Measurements from ENCODE around the gene MADCAM1. TPM values are rescaled to one million over a fixed set of nuclear protein-coding genes. Genes with fewer than 3 reads are reported as not detected.

MADCAM1 gene
- total RNA-seq, 5 donors from 2014 or later (not counting 1 experiment from before 2014, with no cell fraction given), result 0.40 to 1.6 (median 1.4) TPM

DNA sequence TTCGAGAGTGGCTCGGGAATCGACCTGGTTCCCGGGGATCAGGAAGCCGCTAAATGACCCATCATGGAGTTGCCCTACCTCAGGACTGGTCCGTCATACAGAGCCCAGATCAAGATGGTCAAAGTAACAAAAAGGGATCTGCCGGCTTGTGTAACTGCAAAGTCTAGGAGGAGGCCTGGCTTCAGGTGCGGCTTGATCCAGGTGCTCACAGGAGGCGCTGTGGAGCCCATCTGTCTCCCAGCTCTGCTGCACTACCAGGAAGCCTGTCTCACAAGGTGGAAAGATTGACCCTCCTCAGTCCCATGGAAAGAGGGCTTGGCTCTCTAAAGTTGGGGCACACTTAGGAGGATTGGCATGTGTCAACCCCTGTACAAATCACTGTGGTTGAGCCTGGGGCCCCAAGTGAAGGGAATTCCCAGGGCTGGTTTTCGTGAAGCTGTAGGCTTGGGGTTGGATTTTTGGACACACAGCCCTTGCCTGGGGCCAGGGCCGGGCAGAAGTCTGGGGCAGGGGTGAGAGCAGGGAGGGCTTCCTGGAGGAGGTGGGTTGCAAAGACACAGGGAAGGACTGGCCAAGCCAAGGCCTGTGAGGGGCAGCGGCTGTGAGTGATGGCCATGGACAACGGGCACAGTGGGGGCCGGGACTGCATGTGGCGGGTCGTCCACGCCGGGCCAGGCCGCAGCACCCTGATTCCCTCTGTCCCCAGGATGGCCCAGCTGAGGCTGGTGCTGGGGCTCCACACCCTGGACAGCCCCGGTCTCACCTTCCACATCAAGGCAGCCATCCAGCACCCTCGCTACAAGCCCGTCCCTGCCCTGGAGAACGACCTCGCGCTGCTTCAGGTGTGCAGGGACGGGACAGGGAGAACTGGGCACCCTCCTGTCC, 51.8 kb downstream of the MADCAM1 start:
- no peak overlapping the region for H3K27ac ChIP-seq (ENCODE audit: low read length)
- Mint-ChIP-seq H3K4me3 (no peak overlapping the region), H3K36me3 (peaks cover 7% of the 10 kb centered on the region), H3K27me3 (no peaks in the 10 kb centered on the region), H3K4me1 (peaks cover 22 to 34% (median 24%) of the 10 kb centered on the region in 3 donors), H3K9me3 (no peaks in the 10 kb centered on the region), H3K27ac (peak overlapping the region in 1 of 2 donors; percentile 28)
- H3K4me3 ChIP-seq (ENCODE audit: control insufficient read depth in 1 of 2, extremely low read depth in 1 of 2, low read length in 1 of 2), result no peak overlapping the region
- H3K27me3 ChIP-seq (replicated peaks in 1 of 2; ENCODE audit: control insufficient read depth in 2 of 2, extremely low read depth in 1 of 2, insufficient read depth in 2 of 2, low read length in 1 of 2), result no peaks in the 10 kb centered on the region
- no peaks in the 10 kb centered on the region for H3K9me3 ChIP-seq
- peaks cover 9 to 52% of the 10 kb centered on the region in 2 experiments for H3K4me1 ChIP-seq (ENCODE audit: control insufficient read depth in 1 of 2, extremely low read depth in 1 of 2, insufficient read depth in 2 of 2, low read length in 2 of 2)
- H3K36me3 ChIP-seq (ENCODE audit: control insufficient read depth in 2 of 2, extremely low read depth in 1 of 2, insufficient read depth in 1 of 2, low read length in 1 of 2), result peaks cover 4 to 23% of the 10 kb centered on the region in 2 donors
- DNase-seq (no peak), ATAC-seq (replicated peaks in 1 of 4) (no peak)
- POLR2A ChIA-PET, result interaction anchor here in 1 of 2 donors (0.5 kb wide), 1 partner anchor 1284 kb away, joined by 4 read pairs; no protein-coding TSS in a partner anchor
- WGBS (ENCODE audit: insufficient coverage), result 92% methylated on average over 24 of the region's 26 CpGs
- CTCF ChIA-PET, result no interaction called here

DNA sequence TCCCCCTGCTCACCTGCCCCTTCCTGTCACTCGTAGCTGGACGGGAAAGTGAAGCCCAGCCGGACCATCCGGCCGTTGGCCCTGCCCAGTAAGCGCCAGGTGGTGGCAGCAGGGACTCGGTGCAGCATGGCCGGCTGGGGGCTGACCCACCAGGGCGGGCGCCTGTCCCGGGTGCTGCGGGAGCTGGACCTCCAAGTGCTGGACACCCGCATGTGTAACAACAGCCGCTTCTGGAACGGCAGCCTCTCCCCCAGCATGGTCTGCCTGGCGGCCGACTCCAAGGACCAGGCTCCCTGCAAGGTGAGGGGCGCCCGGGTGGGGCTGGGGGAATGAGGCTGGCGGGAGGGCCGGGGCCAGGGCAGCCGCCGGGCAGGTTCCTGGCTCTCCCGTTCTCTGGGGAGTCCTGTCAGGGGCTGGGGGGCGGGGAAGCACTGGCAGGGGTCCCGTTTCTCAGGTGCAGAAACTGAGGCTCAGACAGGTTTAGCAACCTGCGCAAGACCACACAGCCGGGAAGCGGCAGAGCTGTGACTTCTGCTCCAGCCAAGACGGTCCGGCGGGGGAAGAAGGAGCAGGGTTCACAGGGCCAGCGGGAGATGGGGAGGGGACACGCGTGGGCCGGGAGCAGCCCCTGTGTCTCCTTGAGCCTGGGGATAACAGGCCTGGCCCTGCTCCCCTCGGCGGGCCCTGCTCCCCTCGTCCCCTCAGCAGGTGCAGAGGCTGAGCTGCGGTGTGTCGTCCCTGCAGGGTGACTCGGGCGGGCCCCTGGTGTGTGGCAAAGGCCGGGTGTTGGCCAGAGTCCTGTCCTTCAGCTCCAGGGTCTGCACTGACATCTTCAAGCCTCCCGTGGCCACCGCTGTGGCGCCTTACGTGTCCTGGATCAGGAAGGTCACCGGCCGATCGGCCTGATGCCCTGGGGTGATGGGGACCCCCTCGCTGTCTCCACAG, 52.9 kb downstream of the MADCAM1 start:
- no peaks in the 10 kb centered on the region for H3K9me3 Mint-ChIP-seq
- DNase-seq, result no peak
- no peak overlapping the region for H3K4me3 Mint-ChIP-seq
- peaks cover 4 to 23% of the 10 kb centered on the region in 2 donors for H3K36me3 ChIP-seq (ENCODE audit: control insufficient read depth in 2 of 2, extremely low read depth in 1 of 2, insufficient read depth in 1 of 2, low read length in 1 of 2)
- H3K9me3 ChIP-seq, result no peaks in the 10 kb centered on the region
- ChIA-PET CTCF (no interaction called here), POLR2A (no interaction called here)
- no peak overlapping the region for H3K27ac ChIP-seq (ENCODE audit: low read length)
- 93% methylated on average over 42 of the region's 52 CpGs for WGBS (ENCODE audit: insufficient coverage)
- H3K27ac Mint-ChIP-seq, result no peak overlapping the region
- H3K27me3 Mint-ChIP-seq, result no peaks in the 10 kb centered on the region
- H3K4me3 ChIP-seq (ENCODE audit: control insufficient read depth in 1 of 2, extremely low read depth in 1 of 2, low read length in 1 of 2), result no peak overlapping the region
- H3K4me1 ChIP-seq (ENCODE audit: control insufficient read depth in 1 of 2, extremely low read depth in 1 of 2, insufficient read depth in 2 of 2, low read length in 2 of 2), result peaks cover 3 to 41% of the 10 kb centered on the region in 2 experiments
- H3K4me1 Mint-ChIP-seq, result peaks cover 11 to 25% (median 14%) of the 10 kb centered on the region in 3 donors
- H3K36me3 Mint-ChIP-seq, result peaks cover 7% of the 10 kb centered on the region
- no peaks in the 10 kb centered on the region for H3K27me3 ChIP-seq (replicated peaks in 1 of 2; ENCODE audit: control insufficient read depth in 2 of 2, extremely low read depth in 1 of 2, insufficient read depth in 2 of 2, low read length in 1 of 2)
- ATAC-seq (replicated peaks in 1 of 4), result no peak

DNA sequence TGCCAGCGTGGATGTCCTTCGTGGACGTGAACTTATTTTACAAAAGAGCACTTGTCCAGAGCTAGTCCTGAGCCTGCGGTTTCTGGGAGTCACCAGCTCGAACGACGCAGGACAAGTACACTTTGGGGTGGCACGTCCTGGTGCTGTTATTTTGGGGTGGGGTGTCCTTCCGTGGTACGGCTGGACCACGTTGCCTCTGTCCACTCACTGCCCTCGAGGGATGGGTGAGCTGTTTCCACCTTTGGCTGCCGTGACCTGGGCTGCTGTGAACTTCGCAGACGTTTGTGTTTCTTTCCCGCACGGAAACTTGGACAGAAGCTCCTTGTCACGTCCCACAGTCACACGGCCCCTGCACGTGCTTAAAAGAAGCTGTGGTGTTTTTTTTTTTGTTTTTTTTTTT, 58.5 kb downstream of the MADCAM1 start:
- no peaks in the 10 kb centered on the region for H3K36me3 Mint-ChIP-seq
- no peaks in the 10 kb centered on the region for H3K9me3 ChIP-seq
- CTCF ChIA-PET, result no interaction called here

More for the DNA sequence above, 58.5 kb downstream of the MADCAM1 start:
- POLR2A ChIA-PET, result interaction anchor here (0.6 to 0.7 kb wide), 2 partner anchors 11 to 39 kb away, joined by 6 to 12 read pairs; no protein-coding TSS in a partner anchor
- Mint-ChIP-seq H3K4me3 (no peak overlapping the region), H3K9me3 (no peaks in the 10 kb centered on the region), H3K27me3 (no peaks in the 10 kb centered on the region), H3K27ac (no peak overlapping the region), H3K4me1 (peaks cover 2 to 6% (median 3%) of the 10 kb centered on the region in 3 donors)
- Histone ChIP-seq H3K27me3 (replicated peaks in 1 of 2; ENCODE audit: control insufficient read depth in 2 of 2, extremely low read depth in 1 of 2, insufficient read depth in 2 of 2, low read length in 1 of 2) (no peaks in the 10 kb centered on the region), H3K36me3 (ENCODE audit: control insufficient read depth in 2 of 2, extremely low read depth in 1 of 2, insufficient read depth in 1 of 2, low read length in 1 of 2) (peaks cover 0 to 1% of the 10 kb centered on the region in 2 donors), H3K4me3 (ENCODE audit: control insufficient read depth in 1 of 2, extremely low read depth in 1 of 2, low read length in 1 of 2) (no peak overlapping the region), H3K27ac (ENCODE audit: low read length) (no peak overlapping the region), H3K4me1 (ENCODE audit: control insufficient read depth in 1 of 2, extremely low read depth in 1 of 2, insufficient read depth in 2 of 2, low read length in 2 of 2) (peaks cover 0 to 12% of the 10 kb centered on the region in 2 experiments)
- WGBS (ENCODE audit: insufficient coverage), result 88% methylated on average over 8 of the region's 20 CpGs
- ATAC-seq (replicated peaks in 1 of 4) (no peak), DNase-seq (no peak)

Other genes starting within 250 kb of the MADCAM1 start
- 1 to 10 TPM in 3 of 5 donors, under 1 TPM in 2; 0.23 to 2.3 (median 1.1) TPM for gene PLPP2, start 205.1 kb upstream of the MADCAM1 start, total RNA-seq
- gene MIER2, start 151.7 kb upstream of the MADCAM1 start, total RNA-seq, result 10 to 100 TPM; 13.1 to 23.2 (median 18.0) TPM
- under 1 TPM in 1 of 5 donors, not detected in 4; 0.06 TPM for gene C2CD4C, start 87.3 kb upstream of the MADCAM1 start, total RNA-seq
- 1 to 10 TPM in 4 of 5 donors, under 1 TPM in 1; 0.66 to 4.4 (median 3.4) TPM for gene SHC2, start 35.5 kb upstream of the MADCAM1 start, total RNA-seq
- gene TPGS1, start 11.0 kb downstream of the MADCAM1 start, total RNA-seq, result 10 to 100 TPM; 22.2 to 44.4 (median 39.4) TPM
- 10 to 100 TPM; 35.4 to 52.6 (median 51.3) TPM for gene CDC34, start 35.3 kb downstream of the MADCAM1 start, total RNA-seq
- 10 to 100 TPM; 66.2 to 91.0 (median 78.6) TPM for gene GZMM, start 47.6 kb downstream of the MADCAM1 start, total RNA-seq
- 100 to 1,000 TPM in 4 of 5 donors, 10 to 100 TPM in 1; 89.3 to 165 (median 152) TPM for gene BSG, start 76.1 kb downstream of the MADCAM1 start, total RNA-seq
- 1 to 10 TPM in 4 of 5 donors, under 1 TPM in 1; 0.93 to 4.4 (median 3.6) TPM for gene HCN2, start 93.4 kb downstream of the MADCAM1 start, total RNA-seq
- 100 to 1,000 TPM in 3 of 5 donors, 10 to 100 TPM in 2; 61.3 to 118 (median 103) TPM for gene POLRMT, start 137.1 kb downstream of the MADCAM1 start, total RNA-seq
- gene FGF22, start 143.4 kb downstream of the MADCAM1 start, total RNA-seq, result 1 to 10 TPM in 3 of 5 donors, under 1 TPM in 2; 0.35 to 3.9 (median 2.8) TPM
- 100 to 1,000 TPM in 4 of 5 donors, 10 to 100 TPM in 1; 98.8 to 139 (median 118) TPM for gene RNF126, start 166.7 kb downstream of the MADCAM1 start, total RNA-seq
- 1 to 10 TPM; 2.0 to 5.3 (median 4.1) TPM for gene FSTL3, start 179.9 kb downstream of the MADCAM1 start, total RNA-seq
- gene PRSS57, start 199.0 kb downstream of the MADCAM1 start, total RNA-seq, result 1 to 10 TPM in 3 of 5 donors, under 1 TPM in 1, not detected in 1; 0.86 to 2.5 (median 1.7) TPM
- under 1 TPM in 4 of 5 donors, not detected in 1; 0.19 to 0.57 (median 0.41) TPM for gene PALM, start 212.4 kb downstream of the MADCAM1 start, total RNA-seq

Data from T-cell (primary cell).